HG03097 (cell line): ENCODE measurements around the gene UCP3.

ENCODE experiments used
- ATAC-seq: cut with Tn5 transposase; IDR thresholded peaks from one replicate; pipeline ENCODE4 v1.9.1; 2021; ENCODE audit not compliant: unreplicated experiment, low FRiP score

The UCP3 gene

DNA sequence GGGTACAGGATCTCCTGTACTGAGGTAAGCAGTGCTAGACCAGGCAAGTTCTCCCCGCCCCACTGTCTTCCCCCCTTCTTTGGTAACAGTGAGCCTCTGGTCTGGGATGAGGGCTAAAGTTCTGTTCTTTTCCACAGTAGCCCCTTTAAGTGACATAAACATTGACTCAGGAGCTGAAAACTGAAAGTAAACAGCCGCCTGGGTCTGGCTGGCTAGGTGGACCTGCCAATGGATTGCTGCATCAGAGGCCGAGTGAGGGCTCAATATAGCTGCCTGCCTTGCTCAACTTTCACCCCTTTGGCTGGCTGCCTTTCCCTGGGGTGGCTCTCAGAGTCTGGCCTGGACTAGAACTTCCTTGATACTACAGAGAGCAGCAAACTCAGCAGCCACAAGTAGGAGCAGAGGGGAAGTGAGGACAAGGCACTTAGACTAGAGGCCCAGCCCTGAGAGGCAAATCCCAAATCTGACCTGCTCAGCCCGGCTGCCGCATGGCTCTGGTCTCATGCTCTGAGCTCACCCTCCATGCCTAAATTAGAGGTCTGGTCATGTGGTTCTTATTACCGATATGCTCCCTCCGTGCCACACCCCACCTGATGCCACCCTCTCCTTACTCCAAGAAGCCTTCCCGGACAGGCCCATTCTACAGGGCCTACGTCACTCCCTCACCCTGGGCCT lies 9.6 kb upstream of the UCP3 start:
- no peak for ATAC-seq

- ATAC-seq = no peak
These were observed 8.7 kb upstream of the UCP3 start for GRCh38 chr11:74017631-74018030.

DNA sequence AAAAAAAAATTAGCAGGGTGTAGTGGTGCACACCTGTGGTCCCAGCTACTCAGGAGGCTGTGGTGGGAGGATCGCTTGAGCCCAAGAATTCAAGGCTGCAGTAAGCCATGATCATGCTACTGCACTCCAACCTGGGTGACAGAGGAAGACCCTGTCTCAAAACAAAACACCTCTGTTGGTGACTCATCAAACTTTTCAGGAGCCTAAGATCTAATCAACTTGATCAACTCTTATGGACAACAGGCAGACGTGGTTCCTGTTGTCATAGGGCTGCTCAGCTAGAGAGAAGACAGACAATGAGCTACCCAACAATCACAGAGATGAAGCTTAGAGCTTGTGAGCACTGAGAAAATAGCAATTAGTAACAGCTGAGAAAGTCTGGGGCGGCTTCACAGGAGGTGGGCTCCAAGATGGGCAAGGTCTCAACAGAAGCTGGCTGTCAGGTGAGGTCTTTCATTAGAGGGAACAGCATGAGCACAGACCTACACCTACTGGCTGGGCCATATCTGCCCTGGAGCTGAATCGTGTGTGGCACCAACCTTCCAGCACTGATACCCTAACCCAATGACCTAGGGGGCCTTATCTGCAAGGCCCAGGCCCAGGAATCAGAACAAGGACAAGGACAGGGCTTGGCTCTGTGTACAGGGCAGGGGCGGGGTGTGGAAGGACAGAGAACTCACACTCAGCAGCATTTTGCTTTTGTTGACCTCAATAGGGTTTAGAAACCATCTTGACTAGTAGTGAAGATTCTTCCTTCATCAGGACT lies 7.2 kb upstream of the UCP3 start:
- ATAC-seq = no peak

DNA sequence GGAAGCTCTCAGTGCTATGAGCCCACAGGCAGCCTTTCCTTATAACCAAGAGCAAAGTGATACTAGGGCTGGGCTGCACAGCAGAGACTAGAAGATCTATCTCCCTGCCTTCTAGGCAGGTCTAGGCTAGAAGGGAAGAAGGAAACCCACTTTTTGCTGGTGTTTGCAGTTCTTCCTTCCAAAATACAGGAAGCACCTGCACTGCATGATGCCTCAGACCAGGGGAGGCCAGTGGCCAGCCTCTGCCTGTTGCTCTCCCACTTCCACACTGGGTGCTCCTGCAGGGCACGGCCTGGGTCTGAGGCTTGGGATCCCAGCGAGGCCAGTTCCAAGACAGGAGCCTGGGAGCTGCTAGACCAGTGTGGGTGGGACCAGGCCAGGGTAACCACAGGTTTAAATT lies 6.0 kb upstream of the UCP3 start:
- no peak for ATAC-seq

- ATAC-seq = no peak
These were observed 4.3 kb upstream of the UCP3 start for GRCh38 chr11:74013141-74013540.

DNA sequence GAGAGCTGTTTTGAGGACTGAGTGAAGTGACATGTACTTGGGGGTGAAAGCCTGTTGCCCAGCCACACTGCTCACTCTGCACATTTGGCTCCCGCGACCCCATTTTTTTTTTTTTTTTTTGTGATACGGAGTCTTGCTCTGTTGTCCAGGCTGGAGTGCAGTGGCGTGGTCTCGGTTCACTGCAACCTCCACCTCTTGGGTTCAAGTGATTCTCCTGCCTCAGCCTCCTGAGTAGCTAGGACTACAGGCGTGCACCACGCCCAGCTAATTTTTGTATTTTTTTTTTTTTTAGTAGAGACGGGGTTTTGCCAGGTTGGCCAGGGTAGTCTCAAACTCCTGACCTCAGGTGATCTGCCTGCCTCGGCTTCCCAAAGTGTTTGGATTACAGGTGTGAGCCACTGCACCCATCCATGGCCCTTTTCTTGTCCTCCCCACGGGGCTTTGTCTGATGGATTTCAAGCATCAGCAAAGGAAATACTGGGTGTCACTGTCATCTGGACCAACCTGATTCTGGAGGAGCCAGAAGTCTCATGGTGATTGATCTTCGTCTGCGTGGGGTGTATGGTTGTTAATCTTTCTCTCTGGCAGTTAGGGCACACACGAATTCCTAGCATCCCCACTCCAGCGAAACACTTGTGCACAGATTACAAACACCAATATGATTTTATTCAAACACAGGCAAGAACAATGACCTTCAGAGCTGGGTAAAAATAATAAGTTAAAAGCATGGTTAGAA lies 3.4 kb upstream of the UCP3 start:
- no peak for ATAC-seq

DNA sequence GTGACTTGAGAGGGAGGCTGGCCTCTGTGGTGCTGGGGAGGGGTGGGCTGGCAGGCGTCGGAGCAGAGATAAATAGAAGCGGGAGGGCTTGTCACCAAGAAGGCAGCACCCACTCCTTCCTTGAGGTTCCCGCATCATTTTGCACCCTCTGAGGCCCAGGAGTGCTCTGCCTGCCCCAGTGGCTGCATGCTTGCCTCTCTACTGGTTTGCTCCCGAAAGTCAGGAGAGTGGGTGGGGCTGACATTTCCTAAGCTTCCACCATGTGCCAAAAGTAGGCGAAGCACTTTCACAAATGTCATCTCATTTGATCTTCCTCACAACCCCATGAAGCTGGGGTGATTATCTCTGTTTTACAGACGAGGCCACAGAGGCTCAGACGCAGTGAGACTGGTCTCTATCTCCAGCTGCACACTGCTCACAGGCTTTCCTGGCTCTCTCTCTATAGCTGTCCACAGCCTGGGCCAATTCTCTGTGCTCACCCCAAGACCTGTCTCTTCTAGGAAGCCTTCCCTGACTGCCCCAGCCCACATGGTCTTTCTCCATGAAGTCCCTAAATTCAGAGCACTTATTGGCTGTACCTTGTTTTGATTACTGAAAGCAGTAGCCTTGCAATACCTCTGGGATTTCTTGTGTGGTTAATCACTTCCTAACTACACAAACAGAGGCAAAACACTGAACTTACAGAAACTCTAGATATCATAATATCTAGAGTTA lies 2.6 kb upstream of the UCP3 start:
- peak; percentile 63 for ATAC-seq

DNA sequence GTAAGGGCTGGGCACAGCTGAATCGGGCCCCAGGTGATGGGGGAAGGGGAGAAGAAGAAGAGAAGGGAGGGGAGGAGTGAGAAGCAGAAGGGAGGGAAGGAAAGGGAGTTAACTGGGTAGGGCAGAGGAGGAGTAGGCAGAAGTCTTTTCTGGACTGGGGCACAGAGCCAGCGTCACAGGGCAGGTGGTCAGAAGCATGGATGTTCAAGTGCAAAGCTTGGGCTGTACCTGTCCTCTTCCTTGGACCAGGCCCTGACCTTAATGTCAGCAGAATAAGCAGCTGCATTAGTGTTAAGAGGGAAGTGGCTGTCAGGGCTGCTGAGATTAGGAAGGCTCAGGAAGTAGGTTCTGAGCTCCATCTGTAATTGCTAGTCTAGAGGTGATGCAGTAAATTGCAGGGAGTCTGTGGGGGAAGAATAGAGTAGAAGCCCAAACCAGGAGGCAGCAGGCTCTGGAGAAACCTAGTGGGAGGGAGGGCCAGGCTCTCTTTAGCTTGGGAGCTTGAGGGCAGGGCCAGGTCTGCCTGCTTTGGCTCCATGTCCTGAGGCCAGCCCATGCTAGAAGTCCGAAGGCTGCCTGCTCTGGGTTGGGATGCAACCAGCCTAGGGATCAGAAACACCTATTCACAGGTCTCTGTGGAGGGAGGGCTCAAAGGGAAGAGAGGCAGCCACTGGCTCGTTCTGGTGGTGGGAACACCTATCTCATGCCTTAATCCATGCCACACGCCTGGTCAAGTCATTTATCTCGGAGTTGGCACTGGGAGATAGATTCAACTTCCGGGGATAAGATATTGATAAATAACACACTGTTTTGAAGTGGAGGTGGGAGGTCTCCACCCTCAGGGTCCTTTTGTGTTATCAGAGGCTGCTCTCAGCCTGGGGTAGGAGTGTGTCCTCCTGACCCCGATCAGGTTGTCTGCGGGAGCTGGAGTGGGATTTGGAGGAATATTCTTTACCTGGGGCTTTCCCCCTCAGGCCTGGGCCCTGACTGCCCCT lies 1.7 kb upstream of the UCP3 start:
- ATAC-seq = no peak

DNA sequence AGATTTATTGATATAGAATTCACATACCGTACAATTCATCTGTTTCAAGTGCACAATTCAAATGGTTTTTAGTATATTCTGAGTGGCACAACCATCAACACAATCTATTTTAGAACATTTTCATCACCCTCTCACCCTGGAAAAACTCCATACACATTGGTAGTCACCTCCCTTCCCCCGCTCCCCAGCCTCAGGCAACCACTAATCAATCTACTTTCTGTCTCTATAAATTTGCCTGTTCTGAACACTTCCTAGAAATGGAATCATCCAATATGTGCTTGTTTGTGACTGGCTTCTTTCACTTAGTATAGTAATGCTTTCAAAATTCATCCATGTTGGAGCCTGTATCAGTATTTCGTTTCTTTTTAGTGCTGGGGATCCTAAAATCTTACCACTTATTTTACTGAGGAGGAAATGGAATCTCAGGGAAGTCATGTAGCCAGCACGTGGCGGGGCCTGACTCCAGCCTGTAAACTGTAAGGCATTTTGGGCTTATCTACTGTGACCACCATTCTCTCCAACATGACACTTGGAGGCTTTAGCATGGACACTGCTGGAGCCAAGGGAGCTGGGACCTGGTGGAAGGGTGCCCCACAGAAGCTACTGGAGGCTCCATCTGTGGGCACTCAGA lies 905 bp upstream of the UCP3 start:
- ATAC-seq = no peak

- no peak for ATAC-seq
These were observed 304 bp upstream of the UCP3 start for GRCh38 chr11:74009230-74009547.

DNA sequence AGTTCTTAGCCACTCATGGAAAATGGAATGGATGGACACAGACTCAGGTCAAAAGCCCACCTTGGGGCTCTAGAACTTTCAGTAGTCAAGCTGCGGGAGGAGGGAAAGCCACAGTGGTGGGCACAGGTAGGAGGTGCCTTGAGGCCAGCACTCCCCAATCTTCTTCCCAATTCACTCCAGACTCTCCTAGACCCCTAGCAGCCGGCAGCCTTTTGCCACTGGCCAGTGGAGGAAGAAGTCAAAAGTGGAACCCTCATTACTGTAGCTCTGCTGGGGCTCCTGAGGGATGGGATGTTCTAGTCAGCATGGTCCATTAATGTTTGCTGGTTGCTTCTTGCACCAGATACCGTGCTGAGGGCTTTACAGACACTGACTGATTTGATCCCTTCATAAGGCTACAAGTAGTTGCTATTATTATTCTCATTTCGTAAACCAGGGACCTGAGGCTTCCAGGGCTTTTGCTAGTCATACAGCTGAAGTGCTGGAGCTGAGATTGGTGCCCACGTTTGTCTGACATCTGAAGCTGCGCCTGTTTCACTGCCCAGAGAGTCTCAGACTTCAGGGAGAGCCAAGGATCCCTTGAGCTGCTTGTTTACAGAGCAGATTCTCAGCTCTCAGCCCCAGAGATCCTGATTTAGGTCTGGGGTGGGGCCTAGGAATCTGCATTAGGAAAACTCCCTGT lies 1.1 kb downstream of the UCP3 start:
- no peak for ATAC-seq

GRCh38 chr11:74006743-74007304 lies 2.1 kb downstream of the UCP3 start:
- ATAC-seq = no peak

- ATAC-seq = no peak
These were observed 3.0 kb downstream of the UCP3 start for GRCh38 chr11:74005721-74006517.

DNA sequence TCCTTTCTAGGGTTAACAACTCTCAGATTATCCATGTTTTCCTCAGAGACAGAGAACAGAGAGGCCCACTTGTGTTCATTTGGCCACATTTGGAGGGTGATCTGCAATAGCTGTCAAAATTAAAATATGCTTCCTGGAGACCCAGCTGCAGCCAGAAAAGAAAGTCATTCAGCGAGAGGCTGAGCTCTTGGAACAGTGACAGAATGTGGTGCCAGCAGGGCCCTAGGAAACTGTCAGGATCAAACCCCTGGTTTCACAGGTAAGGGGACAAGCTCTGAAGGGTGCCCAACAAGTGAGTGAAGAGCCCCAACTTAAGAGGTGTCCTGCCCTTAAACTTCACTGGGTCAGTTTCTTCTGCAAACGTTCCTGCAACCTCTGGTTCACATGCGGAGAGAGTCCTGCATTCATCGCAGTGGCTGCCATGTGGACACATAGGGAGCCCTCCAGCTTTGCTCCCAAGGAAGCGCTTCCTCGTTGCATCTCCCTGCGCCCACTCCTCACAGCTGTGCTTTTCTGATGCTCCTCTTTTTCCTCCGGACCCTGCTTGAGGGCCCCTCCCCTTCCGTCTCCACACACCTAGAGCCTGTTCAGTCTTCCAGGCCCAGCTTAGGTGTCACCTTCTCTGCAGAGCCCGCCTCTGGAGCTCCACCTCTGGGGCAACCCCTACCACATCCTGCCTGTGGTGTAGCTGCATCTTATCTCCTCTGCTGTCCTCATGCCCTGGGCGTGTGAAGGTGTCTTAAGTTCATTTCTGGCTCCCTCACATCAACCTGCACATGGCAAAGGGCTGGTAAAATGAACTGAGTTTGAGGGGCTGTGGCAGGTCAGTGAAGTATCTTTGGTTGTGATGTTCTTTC lies 3.9 kb downstream of the UCP3 start:
- ATAC-seq = no peak

GRCh38 chr11:74004046-74004695 lies 4.7 kb downstream of the UCP3 start:
- no peak for ATAC-seq

DNA sequence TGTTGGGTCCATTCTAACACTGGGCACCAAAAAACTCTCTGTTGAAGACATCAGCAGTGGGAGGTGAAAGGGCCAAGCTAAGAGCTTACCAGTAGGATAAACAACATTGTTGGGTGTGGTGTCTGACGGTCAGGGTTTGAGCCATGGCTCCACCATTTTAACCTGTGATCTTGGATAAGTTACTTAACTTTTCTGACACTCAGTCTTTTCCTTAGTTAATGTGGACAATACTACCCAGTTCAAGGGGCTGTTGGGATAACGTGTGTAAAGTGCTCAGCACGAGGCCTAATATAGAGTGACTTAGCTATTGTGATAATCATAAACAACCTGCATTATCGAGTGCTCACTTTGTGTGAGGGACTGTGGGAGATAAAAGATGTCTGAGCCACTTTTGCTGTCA lies 6.1 kb downstream of the UCP3 start:
- ATAC-seq = no peak
